Endothelial cell (in vitro differentiated cells): Measurements from ENCODE around the gene HABP2. TPM values are rescaled to one million over a fixed set of nuclear protein-coding genes. Genes with fewer than 3 reads are reported as not detected.

Experiments
- DNase-seq: peaks from one replicate; pipeline ENCODE4 v3.0.0; 2021; ENCODE audit warnings: low spot score
- H3K27ac Mint-ChIP-seq: one replicate; pipeline ENCODE4 v1.8.0; 2021; ENCODE audit warnings: mixed read lengths, inconsistent platforms; ENCODE audit not compliant: unreplicated experiment
- H3K27me3 Mint-ChIP-seq: one replicate; pipeline ENCODE4 v1.8.0; 2021; ENCODE audit warnings: mild to moderate bottlenecking, moderate library complexity, mixed read lengths, inconsistent platforms; ENCODE audit not compliant: unreplicated experiment
- H3K36me3 Mint-ChIP-seq: one replicate; pipeline ENCODE4 v1.8.0; 2021; ENCODE audit warnings: mild to moderate bottlenecking, low read depth, mixed read lengths, inconsistent platforms; ENCODE audit not compliant: unreplicated experiment
- H3K4me1 Mint-ChIP-seq: one replicate; pipeline ENCODE4 v1.8.0; 2021; ENCODE audit warnings: mild to moderate bottlenecking, mixed read lengths, inconsistent platforms; ENCODE audit not compliant: unreplicated experiment
- H3K4me3 Mint-ChIP-seq: one replicate; pipeline ENCODE4 v1.8.0; 2021; ENCODE audit warnings: mild to moderate bottlenecking, mixed read lengths, inconsistent platforms; ENCODE audit not compliant: unreplicated experiment
- H3K9me3 Mint-ChIP-seq: one replicate; pipeline ENCODE4 v1.8.0; 2021; ENCODE audit warnings: mixed read lengths, inconsistent platforms; ENCODE audit not compliant: unreplicated experiment
- total RNA-seq: library from RNA; stranded (reverse); fragmentation: NEBNext Ultra II Directional; extraction: Animal tissue kit (Norgen Biotek cat#: 25700); gene quantifications from one replicate; pipeline ENCODE4 v1.2.1, GENCODE V29; 2021; ENCODE audit not compliant: unreplicated experiment
- TF ChIP-seq, protein P1 (sequence below): fragments of 200-600 bp; sonication (generic); IDR thresholded peaks from one replicate; pipeline ENCODE4 v1.5.0; 2021; ENCODE audit warnings: antibody characterized with exemption; ENCODE audit not compliant: unreplicated experiment

Gene HABP2
- total RNA-seq, 1 donor from 2014 or later: not detected

DNA sequence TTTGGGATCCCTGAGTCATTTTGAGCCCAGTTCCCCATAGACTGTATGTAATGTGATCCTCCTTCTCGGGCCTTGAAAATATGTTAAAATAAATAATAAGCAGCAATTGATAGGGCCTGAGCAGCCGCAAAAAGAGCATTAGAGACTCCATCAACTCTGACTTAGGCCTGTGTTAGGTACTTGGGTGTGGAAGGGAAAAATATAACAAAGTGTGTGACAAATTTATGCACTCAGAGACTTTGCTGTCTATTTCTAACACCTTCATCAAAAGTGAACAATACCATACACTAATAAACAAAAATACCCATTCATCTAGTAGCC, 31.4 kb upstream of the HABP2 start:
- Mint-ChIP-seq H3K9me3 (no peaks in the 10 kb centered on the region), H3K27me3 (no peaks in the 10 kb centered on the region), H3K4me1 (peaks cover 14% of the 10 kb centered on the region), H3K27ac (no peak overlapping the region), H3K4me3 (no peak overlapping the region), H3K36me3 (no peaks in the 10 kb centered on the region)
- no peak for DNase-seq
- TF ChIP-seq, protein P1, sequence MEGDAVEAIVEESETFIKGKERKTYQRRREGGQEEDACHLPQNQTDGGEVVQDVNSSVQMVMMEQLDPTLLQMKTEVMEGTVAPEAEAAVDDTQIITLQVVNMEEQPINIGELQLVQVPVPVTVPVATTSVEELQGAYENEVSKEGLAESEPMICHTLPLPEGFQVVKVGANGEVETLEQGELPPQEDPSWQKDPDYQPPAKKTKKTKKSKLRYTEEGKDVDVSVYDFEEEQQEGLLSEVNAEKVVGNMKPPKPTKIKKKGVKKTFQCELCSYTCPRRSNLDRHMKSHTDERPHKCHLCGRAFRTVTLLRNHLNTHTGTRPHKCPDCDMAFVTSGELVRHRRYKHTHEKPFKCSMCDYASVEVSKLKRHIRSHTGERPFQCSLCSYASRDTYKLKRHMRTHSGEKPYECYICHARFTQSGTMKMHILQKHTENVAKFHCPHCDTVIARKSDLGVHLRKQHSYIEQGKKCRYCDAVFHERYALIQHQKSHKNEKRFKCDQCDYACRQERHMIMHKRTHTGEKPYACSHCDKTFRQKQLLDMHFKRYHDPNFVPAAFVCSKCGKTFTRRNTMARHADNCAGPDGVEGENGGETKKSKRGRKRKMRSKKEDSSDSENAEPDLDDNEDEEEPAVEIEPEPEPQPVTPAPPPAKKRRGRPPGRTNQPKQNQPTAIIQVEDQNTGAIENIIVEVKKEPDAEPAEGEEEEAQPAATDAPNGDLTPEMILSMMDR: no peak

- no peaks in the 10 kb centered on the region for H3K27me3 Mint-ChIP-seq
- DNase-seq: no peak
- no peaks in the 10 kb centered on the region for H3K36me3 Mint-ChIP-seq
- H3K4me1 Mint-ChIP-seq: peaks cover 14% of the 10 kb centered on the region
- TF ChIP-seq, protein P1: no peak
- H3K27ac Mint-ChIP-seq: no peak overlapping the region
- H3K4me3 Mint-ChIP-seq: no peak overlapping the region
- no peaks in the 10 kb centered on the region for H3K9me3 Mint-ChIP-seq
These were observed 30.4 kb upstream of the HABP2 start for GRCh38 chr10:113522460-113522859.

DNA sequence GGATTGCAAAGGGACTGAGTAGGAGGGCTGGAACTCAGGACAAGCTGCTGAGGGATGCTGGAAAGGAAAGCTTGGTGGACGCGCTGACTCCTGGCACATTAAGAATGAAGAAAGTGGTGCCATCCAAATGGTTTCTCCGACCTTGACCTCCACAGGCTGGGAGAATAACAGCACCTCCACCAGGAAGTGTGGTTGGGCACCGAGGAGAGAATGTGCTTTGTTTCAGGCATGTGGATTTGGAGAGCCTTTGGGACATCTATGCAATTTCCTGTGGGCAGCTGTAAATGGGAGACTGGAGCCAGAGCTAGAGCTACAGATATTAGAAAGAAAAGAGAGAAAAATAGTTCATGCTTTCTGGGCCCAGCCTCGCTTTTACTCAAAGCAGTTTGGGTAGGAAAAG, 29.8 kb upstream of the HABP2 start:
- Mint-ChIP-seq H3K27me3 (no peaks in the 10 kb centered on the region), H3K4me1 (peaks cover 14% of the 10 kb centered on the region), H3K4me3 (no peak overlapping the region), H3K9me3 (no peaks in the 10 kb centered on the region), H3K27ac (no peak overlapping the region), H3K36me3 (no peaks in the 10 kb centered on the region)
- no peak for DNase-seq
- TF ChIP-seq, protein P1: no peak

GRCh38 chr10:113523628-113524027, 29.2 kb upstream of the HABP2 start:
- no peak for DNase-seq
- H3K36me3 Mint-ChIP-seq: no peaks in the 10 kb centered on the region
- no peak overlapping the region for H3K4me3 Mint-ChIP-seq
- H3K9me3 Mint-ChIP-seq: no peaks in the 10 kb centered on the region
- no peak overlapping the region for H3K27ac Mint-ChIP-seq
- peaks cover 14% of the 10 kb centered on the region for H3K4me1 Mint-ChIP-seq
- TF ChIP-seq, protein P1: no peak
- H3K27me3 Mint-ChIP-seq: no peaks in the 10 kb centered on the region

DNA sequence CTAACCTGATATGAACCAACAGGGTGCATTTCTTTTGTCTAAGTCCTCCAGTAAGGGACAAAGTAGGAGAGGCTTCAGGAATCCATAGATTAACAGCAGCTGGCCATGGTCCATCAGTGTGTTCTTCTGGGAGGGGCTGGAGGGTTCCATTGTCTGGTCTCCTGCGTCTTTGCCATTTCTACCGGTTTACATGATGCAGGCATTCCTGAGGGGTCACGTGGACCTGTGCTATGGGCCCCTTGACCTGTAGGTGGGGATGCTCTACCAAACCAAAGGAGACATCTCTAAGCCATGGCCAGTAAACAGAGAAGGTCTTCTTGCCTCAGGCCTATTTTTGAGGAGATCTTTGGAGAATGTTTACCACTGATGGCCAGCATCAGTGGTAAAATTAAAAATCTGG, 28.7 kb upstream of the HABP2 start:
- no peak for DNase-seq
- no peaks in the 10 kb centered on the region for H3K9me3 Mint-ChIP-seq
- H3K36me3 Mint-ChIP-seq: no peaks in the 10 kb centered on the region
- no peak overlapping the region for H3K4me3 Mint-ChIP-seq
- H3K27ac Mint-ChIP-seq: no peak overlapping the region
- H3K4me1 Mint-ChIP-seq: peaks cover 14% of the 10 kb centered on the region
- TF ChIP-seq, protein P1: no peak
- no peaks in the 10 kb centered on the region for H3K27me3 Mint-ChIP-seq
